NK-92 treated with Interleukin-12 subunit alpha and Interleukin-12 subunit beta, amount 100 ng/mL, for 24 hours (cell line): ENCODE measurements around the gene TMEM30B.

Source experiments
- DNase-seq: peaks from one replicate; lab custom pipeline; 2025; lab: John Stamatoyannopoulos, UW

The TMEM30B gene

DNA sequence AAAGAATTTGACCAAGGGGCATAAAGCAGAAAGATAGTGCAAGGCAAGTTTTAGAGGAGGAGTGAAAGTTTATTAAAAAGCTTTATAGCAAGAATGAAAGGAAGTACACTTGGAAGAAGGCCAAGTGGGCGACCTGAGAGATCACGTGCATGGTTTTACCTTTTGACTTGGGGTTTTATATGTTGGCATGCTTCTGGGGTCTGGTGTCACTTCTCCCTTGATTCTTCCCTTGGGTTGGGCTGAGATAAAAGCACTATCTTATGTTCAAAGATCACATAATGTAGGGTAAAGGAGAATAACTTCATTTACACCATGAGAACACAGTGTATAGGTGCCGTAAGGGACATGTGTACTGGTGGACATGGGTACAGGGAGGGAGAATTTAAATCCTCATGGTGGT lies 17.7 kb upstream of the TMEM30B start:
- no peak for DNase-seq

DNA sequence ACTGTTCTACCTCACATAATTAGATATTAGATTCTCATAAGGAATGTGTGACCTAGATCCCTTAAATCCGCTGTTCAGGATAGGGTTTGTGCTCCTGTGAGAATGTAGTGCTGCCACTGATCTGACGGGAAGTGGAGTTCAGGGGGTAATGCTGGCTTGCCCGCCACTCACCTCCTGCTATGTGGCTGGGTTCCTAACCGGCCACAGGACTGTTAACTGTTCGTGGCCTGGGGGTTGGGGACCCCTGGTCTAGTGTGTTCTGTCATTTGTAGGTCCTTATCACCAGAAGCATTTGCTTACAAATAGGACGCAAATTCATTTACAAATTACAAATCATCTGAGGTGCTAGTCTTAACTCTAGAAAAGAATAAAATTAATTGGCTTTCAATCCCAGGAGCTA lies 16.4 kb upstream of the TMEM30B start:
- no peak for DNase-seq

DNA sequence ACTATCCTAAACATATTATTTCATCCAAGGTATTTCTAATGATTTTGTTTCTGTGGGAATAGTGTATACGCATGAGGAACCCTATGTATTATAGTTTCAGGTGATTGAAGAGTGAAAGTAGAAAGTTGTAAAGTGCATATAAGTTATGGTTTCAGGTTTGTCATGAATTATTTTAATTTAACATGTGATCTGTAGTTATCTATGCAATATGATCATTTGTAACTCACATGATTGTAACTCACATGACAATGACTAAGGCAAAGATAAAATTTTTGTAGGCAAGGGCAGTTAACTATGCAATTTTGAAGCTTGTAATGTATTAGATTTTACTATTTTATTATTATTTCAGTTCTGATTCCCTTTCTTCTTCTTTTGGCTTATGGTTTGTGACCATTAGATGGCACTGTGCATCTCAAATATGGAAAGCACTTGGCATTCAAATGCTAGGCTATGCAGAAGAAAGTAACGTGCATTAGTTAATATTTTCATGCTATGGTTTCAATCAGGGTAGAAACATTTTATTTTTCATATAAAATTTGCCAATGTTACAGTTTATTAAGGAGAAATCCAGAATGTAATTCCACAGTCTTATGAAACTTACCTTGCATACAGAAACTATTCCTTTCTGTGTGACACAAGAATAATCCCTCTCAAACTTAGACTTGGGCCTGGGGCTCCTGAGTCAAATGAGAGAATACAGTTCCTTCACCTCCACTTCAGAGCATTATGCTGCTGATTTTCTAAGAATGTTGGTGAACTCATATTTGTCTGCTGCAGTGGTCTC lies 15.8 kb upstream of the TMEM30B start:
- DNase-seq: no peak

DNA sequence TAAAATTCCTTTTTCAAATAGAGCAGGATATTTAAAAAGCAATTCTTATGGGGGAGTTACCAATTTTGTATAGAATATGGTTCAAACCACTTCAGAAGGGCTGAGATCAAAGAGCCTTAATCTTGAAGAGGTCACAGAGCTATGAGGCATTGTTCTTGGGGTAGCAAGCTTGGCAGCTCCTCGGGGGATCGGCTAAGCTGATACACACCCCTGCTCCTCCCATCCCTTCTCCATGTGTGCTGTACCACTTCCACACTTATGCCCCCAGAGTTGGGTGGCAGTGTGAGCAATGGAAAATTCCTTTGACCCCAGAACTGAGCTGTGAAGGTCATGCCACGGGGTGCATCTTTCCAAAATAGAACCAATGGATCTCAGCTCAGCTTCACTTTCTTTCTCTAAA lies 15.0 kb upstream of the TMEM30B start:
- no peak for DNase-seq

DNA sequence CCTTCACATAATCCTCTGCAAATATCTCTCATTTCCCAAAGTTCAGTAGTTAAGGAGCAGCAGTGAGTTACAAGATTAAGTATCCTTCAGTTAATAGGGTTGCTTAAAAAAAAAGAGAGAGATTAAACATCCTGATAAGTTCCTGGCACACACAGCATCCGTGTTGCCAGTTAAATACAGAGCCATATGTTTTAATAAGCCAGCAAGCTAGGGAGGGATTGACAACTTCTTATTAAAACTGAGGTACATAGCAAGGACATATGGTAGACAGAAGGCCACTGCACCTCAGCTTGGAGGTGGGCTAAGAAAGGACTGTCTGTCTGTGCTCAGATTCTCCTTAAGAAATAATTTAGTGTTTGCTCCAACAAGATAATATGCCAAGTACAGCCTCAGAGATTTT lies 9.6 kb upstream of the TMEM30B start:
- no peak for DNase-seq

DNA sequence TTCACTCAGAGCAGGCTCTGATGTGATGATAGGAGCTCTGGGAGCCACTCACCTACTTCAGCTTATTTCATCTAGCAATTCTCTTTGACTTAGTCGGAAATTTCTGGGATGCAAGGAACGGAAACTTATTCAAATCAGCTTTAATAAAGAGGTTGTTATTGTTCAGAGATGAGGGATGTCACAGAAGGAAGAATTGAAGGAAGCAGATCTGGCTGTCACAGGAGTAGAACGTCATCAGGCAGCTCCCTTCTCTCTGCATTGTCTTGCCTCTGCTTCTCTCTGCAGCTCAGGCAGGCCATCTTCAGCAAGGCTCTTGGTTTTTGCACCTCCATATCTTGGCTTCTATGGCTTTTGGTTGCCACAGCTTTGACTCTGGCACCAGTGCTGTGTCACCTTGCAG lies 7.6 kb upstream of the TMEM30B start:
- no peak for DNase-seq

- DNase-seq: no peak
Measured at GRCh38 chr14:61288228-61288627, 7.1 kb upstream of the TMEM30B start.

GRCh38 chr14:61287196-61287595 lies 6.1 kb upstream of the TMEM30B start:
- no peak for DNase-seq

GRCh38 chr14:61285364-61285763 lies 4.2 kb upstream of the TMEM30B start:
- DNase-seq: no peak

GRCh38 chr14:61284001-61284400 lies 2.9 kb upstream of the TMEM30B start:
- DNase-seq: peak; percentile 32

GRCh38 chr14:61282746-61283145 lies 1.6 kb upstream of the TMEM30B start:
- DNase-seq: no peak

- DNase-seq: no peak
Measured at GRCh38 chr14:61281948-61282275, 774 bp upstream of the TMEM30B start.

DNA sequence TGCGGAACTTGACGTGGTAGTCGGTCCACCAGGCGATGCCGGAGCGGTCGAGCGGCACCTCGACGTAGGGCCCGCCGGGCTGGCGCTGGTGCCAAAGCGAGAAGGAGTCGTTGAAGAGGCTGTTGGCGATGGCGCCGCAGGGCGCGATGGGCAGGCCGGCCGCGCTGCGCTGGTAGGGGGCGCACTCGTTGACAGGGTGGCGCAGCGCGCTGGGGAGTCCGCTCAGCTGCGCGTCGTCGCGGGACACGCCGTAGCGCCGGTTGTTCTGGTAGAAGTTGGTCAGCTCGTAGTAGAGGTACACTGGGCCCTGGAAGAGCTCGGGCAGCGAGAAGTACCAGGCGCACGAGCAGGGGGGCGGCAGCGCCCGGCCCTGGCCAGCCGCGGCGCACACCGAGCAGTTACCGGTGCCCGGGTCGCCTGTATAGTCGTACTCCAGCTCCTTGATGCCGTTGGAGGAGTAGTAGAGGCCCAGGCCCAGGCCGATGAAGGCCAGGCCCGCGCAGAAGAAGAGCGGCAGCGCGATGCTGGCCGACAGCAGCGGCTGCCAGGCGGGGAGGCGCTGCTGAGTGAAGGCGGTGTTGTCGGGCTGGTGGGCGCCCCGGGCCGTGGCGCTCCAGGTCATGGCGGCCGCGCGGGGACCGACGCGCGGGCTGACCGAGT lies 482 bp downstream of the TMEM30B start:
- no peak for DNase-seq

GRCh38 chr14:61280092-61280525 lies 1.0 kb downstream of the TMEM30B start:
- DNase-seq: no peak

GRCh38 chr14:61279082-61279481 lies 2.1 kb downstream of the TMEM30B start:
- DNase-seq: no peak

GRCh38 chr14:61277784-61278183 lies 3.4 kb downstream of the TMEM30B start:
- DNase-seq: no peak

- no peak for DNase-seq
Measured at GRCh38 chr14:61277232-61277631, 3.9 kb downstream of the TMEM30B start.

DNA sequence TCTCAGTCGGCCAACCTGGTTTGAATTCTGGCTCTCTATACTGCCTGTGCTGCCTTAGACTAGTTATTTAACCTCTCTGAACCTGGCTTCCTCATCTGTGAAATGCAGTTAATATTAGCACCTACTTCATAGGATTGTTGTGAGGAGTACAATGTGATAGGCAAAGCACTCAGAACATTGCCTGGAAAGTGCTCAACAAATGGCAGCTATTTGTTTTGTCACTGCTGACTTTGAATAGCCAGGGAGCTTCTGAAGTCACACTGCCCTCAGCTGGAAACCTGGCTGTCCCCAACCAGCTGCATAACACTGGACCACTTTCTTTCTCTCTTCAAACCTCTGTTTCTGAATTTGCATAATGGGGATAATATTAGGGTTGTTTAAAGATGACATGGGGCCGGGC lies 9.6 kb downstream of the TMEM30B start:
- no peak for DNase-seq

- no peak for DNase-seq
Measured at GRCh38 chr14:61270714-61271113, 10.4 kb downstream of the TMEM30B start.

DNA sequence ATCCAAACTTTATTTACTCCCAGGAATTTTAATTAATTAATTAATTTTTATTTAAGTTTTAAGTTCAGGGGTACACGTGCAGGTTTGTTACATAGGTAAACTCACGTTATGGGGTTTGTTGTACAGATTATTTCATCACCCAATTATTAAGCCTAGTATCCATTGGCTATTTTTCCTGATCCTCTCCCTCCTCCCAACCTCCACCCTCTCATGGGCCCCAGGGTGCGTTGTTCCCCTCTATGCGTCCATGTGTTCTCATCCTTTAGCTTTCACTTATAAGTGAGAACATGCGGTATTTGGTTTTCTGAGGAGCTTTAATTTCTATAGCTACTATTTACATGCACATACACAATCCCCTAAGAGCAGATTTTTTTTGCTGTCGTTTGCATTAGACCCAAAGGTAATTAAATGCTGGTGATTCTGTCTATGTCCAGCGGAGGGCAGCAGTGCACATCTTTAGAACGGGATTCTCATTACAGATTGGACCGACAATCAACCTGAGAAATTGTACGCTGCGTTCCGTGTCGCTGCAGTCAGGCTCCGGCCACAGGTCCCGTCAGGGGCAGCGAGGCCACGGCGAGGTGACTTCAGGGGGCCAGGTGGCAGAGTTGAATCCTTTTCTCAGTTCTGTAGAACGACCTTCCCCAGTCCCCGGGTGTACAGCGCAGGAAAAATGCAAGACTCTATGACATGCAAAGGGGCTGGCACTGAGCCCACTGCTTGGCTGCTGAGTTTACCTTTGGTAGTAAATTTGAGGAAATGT lies 11.6 kb downstream of the TMEM30B start:
- peak; percentile 34 for DNase-seq

- no peak for DNase-seq
Measured at GRCh38 chr14:61268812-61269211, 12.3 kb downstream of the TMEM30B start.

DNA sequence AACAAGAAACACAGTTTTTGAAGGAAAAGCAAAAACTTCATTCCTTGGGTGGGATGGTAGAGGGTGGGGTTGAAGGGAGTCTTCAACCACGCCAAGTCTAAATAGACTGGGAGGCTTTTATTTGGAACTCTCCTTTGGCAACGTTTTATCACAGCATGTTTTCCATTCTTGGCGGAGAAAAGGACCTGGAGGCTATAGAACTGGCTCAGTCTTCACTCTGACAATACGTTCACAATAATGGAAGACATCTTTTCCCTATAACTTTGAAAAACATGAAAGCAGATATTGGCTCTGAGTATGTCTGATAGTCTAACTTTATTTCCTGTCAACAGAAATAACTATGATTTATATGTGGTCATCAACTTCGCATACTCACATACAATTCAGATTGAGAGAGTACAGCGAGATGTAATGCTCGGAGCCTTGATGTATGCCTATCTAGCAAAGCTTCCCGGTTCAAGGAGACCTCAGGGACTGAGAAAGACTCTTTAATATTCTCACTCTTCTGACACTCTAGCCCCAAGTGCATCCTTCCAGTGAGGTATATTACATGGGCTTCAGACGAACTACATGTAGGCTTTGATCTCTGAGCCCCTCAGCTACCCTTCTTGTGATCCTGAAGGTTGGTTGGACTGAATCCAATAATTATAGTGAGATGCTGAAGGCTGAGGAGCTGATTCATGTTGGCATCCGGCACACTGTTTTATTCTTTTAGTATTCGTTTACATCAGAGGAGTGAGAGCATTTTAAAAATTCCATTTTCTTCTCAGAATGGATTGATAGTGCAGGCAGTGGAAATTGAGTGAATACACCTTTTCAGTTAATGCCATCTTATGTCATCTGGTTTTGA lies 14.0 kb downstream of the TMEM30B start:
- no peak for DNase-seq
